ENCODE results near the gene ARID2. TPM values are rescaled to one million over a fixed set of nuclear protein-coding genes. Genes with fewer than 3 reads are reported as not detected.

The ARID2 gene
- total and polyA plus RNA-seq, 2 of the 13 experiments (the other 11 are each of a cell fraction or from before 2014, with no cell fraction given), result 15.9 to 22.2 TPM

- TF ChIP-seq KDM5B (CRISPR knock-in tag; IDR thresholded peaks at IDR 0.05; ENCODE audit: borderline replicate concordance) (peak; percentile 66; the same call in 1 of the 2 replicates), ZBTB21 (CRISPR knock-in tag; IDR thresholded peaks at IDR 0.05) (0 out of 2 replicates have a peak, but pooled peaks have one; percentile 12), ATF7-NPFF (CRISPR knock-in tag; IDR thresholded peaks at IDR 0.05; ENCODE audit: low read depth) (peak; percentile 96), CTCF (CRISPR knock-in tag; IDR thresholded peaks at IDR 0.05) (peak; percentile 95), NFIC (IDR thresholded peaks at IDR 0.05; ENCODE audit: low read length) (no peak), ISL2 (CRISPR knock-in tag; IDR thresholded peaks at IDR 0.05) (peak; percentile 79), CHD4 (IDR thresholded peaks at IDR 0.05; ENCODE audit: borderline replicate concordance, low read length) (no peak), ZFP62 (CRISPR knock-in tag; IDR thresholded peaks at IDR 0.05) (no peak), ZNF747 (CRISPR knock-in tag; IDR thresholded peaks at IDR 0.05; ENCODE audit: borderline replicate concordance) (peak; percentile 89; the same call in 1 of the 2 replicates), ATM (IDR thresholded peaks at IDR 0.05; ENCODE audit: borderline replicate concordance) (no peak), ZNF710 (CRISPR knock-in tag; IDR thresholded peaks at IDR 0.05; ENCODE audit: borderline replicate concordance) (peak; percentile 85; the same call in 1 of the 2 replicates), ZNF543 (CRISPR knock-in tag; IDR thresholded peaks at IDR 0.05) (no peak), LCORL (IDR thresholded peaks at IDR 0.05) (no peak), LCORL (CRISPR knock-in tag; IDR thresholded peaks at IDR 0.05) (peak; percentile 60; the same call in 1 of the 2 replicates), TCF7L2 (IDR thresholded peaks at IDR 0.05; ENCODE audit: low read depth, low read length) (no peak), ZFX (CRISPR knock-in tag; IDR thresholded peaks at IDR 0.05; ENCODE audit: low read depth) (peak; percentile 96), YEATS4 (CRISPR knock-in tag; IDR thresholded peaks at IDR 0.05; ENCODE audit: borderline replicate concordance) (peak; percentile 91), MYNN (CRISPR knock-in tag; IDR thresholded peaks at IDR 0.05; ENCODE audit: low read depth) (no peak), ATF7 (IDR thresholded peaks at IDR 0.05) (no peak), ATF7 (CRISPR knock-in tag; IDR thresholded peaks at IDR 0.05) (no peak), DMAP1 (CRISPR knock-in tag; IDR thresholded peaks at IDR 0.05) (peak; percentile 73)
- TF ChIP-seq, protein P1, sequence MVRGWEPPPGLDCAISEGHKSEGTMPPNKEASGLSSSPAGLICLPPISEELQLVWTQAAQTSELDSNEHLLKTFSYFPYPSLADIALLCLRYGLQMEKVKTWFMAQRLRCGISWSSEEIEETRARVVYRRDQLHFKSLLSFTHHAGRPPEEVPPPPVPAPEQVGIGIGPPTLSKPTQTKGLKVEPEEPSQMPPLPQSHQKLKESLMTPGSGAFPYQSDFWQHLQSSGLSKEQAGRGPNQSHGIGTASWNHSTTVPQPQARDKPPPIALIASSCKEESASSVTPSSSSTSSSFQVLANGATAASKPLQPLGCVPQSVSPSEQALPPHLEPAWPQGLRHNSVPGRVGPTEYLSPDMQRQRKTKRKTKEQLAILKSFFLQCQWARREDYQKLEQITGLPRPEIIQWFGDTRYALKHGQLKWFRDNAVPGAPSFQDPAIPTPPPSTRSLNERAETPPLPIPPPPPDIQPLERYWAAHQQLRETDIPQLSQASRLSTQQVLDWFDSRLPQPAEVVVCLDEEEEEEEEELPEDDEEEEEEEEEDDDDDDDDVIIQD (CRISPR knock-in tag; IDR thresholded peaks at IDR 0.05; ENCODE audit: low read depth), result peak; percentile 72; the same call in 1 of the 2 replicates
- TF ChIP-seq, protein P2, sequence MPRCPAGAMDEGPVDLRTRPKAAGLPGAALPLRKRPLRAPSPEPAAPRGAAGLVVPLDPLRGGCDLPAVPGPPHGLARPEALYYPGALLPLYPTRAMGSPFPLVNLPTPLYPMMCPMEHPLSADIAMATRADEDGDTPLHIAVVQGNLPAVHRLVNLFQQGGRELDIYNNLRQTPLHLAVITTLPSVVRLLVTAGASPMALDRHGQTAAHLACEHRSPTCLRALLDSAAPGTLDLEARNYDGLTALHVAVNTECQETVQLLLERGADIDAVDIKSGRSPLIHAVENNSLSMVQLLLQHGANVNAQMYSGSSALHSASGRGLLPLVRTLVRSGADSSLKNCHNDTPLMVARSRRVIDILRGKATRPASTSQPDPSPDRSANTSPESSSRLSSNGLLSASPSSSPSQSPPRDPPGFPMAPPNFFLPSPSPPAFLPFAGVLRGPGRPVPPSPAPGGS (CRISPR knock-in tag; IDR thresholded peaks at IDR 0.05), result peak; percentile 86; the same call in 1 of the 2 replicates
- TF ChIP-seq, protein P3, sequence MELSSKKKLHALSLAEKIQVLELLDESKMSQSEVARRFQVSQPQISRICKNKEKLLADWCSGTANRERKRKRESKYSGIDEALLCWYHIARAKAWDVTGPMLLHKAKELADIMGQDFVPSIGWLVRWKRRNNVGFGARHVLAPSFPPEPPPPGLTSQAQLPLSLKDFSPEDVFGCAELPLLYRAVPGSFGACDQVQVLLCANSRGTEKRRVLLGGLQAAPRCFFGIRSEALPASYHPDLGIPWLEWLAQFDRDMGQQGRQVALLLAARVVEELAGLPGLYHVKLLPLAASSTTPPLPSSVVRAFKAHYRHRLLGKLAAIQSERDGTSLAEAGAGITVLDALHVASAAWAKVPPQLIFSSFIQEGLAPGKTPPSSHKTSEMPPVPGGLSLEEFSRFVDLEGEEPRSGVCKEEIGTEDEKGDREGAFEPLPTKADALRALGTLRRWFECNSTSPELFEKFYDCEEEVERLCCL (CRISPR knock-in tag; IDR thresholded peaks at IDR 0.05; ENCODE audit: borderline replicate concordance), result no peak
These were observed 775 bp upstream of the ARID2 start (continued) for GRCh38 chr12:45728630-45729232.

Data from HepG2 (cell line).